ENCODE data around the gene USP26.
A peak's percentile ranks its signal among the peaks of the same experiment; 100 is the strongest.

GRCh38 chrX:133005042-133005441 lies 91.9 kb downstream of the USP26 start:
- TF ChIP-seq EZH2phosphoT487 (IDR thresholded peaks at IDR 0.05; ENCODE audit: low read length) (no peak), CTCF (IDR thresholded peaks at IDR 0.05; ENCODE audit: low read length) (peak; percentile 76)

Data from MM.1S (cell line).